ENCODE results near the gene SNX30. TPM values are rescaled to one million over a fixed set of nuclear protein-coding genes. Genes with fewer than 3 reads are reported as not detected.
A peak's percentile ranks its signal among the peaks of the same experiment; 100 is the strongest.

Gene SNX30
- total RNA-seq, 1 experiment from 2014 or later, result 12.7 TPM

DNA sequence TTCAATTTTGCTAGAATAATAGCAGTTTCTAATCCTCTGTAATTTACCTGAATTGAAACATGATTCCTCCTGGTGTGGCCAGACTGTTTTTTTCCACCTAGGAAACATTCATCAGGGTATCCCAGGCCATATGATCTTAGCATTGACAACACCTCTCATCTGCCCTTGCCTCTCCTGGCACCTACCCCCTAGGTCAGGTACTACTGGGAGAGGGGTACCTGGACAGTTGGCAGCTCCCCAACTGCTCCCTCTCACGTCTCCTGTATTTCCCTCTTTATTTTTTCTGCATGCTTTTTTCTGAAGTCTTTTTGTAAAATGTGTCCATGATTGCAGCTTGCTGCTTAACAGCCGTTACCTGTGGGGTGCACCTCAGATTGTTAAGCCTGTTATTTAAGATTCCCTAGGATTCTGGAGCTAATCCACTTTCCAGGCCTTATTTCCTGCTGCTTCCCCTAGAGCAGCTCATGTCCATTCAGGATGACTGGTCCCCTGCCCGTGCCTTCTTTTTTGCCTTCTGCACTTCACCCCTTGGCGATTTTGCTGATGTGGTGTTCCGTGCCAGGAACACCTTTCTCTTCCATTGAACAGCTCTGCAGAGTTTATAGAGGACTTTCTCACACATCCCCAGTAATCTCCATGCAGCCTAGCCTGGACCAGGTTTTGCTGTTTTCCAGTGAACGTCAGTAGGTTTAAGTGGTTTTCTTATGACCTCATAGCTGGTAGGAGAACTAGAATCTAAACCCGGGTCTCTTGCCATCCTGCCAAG is 33.6 kb downstream of the SNX30 start:
- no peak for ATAC-seq
- CTCF ChIA-PET, result interaction anchor here (1.8 kb wide), 1 partner anchor 36 kb away, joined by 3 read pairs; no protein-coding TSS in a partner anchor
- RAD21 ChIA-PET (ENCODE audit: low non-redundant PET in 1 of 2, low total read pairs in 2 of 2, uncharacterized antibody in 2 of 2, unreplicated experiment in 2 of 2), result no interaction called here

DNA sequence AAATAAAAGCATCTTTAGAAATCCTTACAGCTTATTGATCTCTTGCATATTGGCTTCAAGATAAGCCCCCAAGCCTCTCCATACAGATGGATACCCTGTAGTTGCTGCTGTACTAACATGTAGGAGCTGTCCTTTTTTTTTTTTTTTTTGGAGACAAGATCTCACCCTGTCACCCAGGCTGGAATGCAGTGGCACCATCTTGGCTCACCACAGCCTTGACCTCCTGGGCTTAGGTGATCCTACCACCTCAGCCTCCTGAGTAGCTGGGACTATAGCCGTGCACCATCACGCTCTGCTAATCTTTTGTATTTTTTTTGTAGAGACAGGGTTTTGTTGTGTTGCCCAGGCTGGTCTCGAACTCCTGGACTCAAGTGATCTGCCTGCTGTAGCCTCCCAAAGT is 35.4 kb downstream of the SNX30 start:
- Histone ChIP-seq H3K36me3 (ENCODE audit: control insufficient read depth in 1 of 2, insufficient read depth in 2 of 2, low read length in 2 of 2) (no peaks in the 10 kb centered on the region), H3K4me3 (replicated peaks in 1 of 2; ENCODE audit: low read depth in 1 of 2, low read length in 2 of 2) (no peak overlapping the region), H3K27ac (ENCODE audit: low read depth, low read length) (no peak overlapping the region), H3K79me2 (ENCODE audit: insufficient read depth, low read length) (peaks cover 10% of the 10 kb centered on the region), H3K9ac (ENCODE audit: low read length) (no peak overlapping the region), H3K9me3 (ENCODE audit: control insufficient read depth in 1 of 2, insufficient read depth in 1 of 2, low read depth in 1 of 2, low read length in 2 of 2) (no peaks in the 10 kb centered on the region), H3K27me3 (ENCODE audit: insufficient read depth, low read length) (no peaks in the 10 kb centered on the region), H3K9me2 (ENCODE audit: insufficient read depth) (no peaks in the 10 kb centered on the region), H2AFZ (ENCODE audit: low read depth, low read length, poor library complexity, severe bottlenecking) (no peak overlapping the region), H3K4me2 (ENCODE audit: low read length) (no peak overlapping the region), H3K4me1 (ENCODE audit: control insufficient read depth in 1 of 2, insufficient read depth in 2 of 2, low read length in 2 of 2) (peaks cover 3 to 25% of the 10 kb centered on the region in 2 experiments; a peak in 2 of 4 replicates), H4K20me1 (ENCODE audit: insufficient read depth) (no peaks in the 10 kb centered on the region)
- BruUV-seq (replicated peaks), result no TSS peak
- intact Hi-C loops (cut with micrococcal nuclease), result no loop called here
- no peak for ATAC-seq
- TF ChIP-seq, protein P1, sequence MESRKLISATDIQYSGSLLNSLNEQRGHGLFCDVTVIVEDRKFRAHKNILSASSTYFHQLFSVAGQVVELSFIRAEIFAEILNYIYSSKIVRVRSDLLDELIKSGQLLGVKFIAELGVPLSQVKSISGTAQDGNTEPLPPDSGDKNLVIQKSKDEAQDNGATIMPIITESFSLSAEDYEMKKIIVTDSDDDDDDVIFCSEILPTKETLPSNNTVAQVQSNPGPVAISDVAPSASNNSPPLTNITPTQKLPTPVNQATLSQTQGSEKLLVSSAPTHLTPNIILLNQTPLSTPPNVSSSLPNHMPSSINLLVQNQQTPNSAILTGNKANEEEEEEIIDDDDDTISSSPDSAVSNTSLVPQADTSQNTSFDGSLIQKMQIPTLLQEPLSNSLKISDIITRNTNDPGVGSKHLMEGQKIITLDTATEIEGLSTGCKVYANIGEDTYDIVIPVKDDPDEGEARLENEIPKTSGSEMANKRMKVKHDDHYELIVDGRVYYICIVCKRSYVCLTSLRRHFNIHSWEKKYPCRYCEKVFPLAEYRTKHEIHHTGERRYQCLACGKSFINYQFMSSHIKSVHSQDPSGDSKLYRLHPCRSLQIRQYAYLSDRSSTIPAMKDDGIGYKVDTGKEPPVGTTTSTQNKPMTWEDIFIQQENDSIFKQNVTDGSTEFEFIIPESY (IDR thresholded peaks at IDR 0.05; ENCODE audit: extremely low read depth, insufficient replicate concordance, low read length), result no peak
- no peak for TF ChIP-seq FOSL1 (IDR thresholded peaks at IDR 0.05; ENCODE audit: low read depth)
- TF ChIP-seq, protein P2, sequence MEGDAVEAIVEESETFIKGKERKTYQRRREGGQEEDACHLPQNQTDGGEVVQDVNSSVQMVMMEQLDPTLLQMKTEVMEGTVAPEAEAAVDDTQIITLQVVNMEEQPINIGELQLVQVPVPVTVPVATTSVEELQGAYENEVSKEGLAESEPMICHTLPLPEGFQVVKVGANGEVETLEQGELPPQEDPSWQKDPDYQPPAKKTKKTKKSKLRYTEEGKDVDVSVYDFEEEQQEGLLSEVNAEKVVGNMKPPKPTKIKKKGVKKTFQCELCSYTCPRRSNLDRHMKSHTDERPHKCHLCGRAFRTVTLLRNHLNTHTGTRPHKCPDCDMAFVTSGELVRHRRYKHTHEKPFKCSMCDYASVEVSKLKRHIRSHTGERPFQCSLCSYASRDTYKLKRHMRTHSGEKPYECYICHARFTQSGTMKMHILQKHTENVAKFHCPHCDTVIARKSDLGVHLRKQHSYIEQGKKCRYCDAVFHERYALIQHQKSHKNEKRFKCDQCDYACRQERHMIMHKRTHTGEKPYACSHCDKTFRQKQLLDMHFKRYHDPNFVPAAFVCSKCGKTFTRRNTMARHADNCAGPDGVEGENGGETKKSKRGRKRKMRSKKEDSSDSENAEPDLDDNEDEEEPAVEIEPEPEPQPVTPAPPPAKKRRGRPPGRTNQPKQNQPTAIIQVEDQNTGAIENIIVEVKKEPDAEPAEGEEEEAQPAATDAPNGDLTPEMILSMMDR (IDR thresholded peaks at IDR 0.05 in 2 of 3, conservative IDR thresholded peaks at IDR 0.05 in 1 of 3; ENCODE audit: borderline replicate concordance in 1 of 3, insufficient read depth in 1 of 3, low read depth in 2 of 3, low read length in 2 of 3), result no peak
- TF ChIP-seq SIN3A (IDR thresholded peaks at IDR 0.05; ENCODE audit: low read depth), result no peak
- TF ChIP-seq ZFX (IDR thresholded peaks at IDR 0.05), result no peak
- no peak for TF ChIP-seq ZNF274 (IDR thresholded peaks at IDR 0.05; ENCODE audit: low read depth, low read length)
- TF ChIP-seq CEBPB (IDR thresholded peaks at IDR 0.05; ENCODE audit: low read depth), result no peak
- no peak for TF ChIP-seq POLR2A (IDR thresholded peaks at IDR 0.05; ENCODE audit: borderline replicate concordance, extremely low read depth, insufficient read depth, insufficient read length)
- CTCF ChIA-PET, result no interaction called here
- RAD21 ChIA-PET (ENCODE audit: low non-redundant PET in 1 of 2, low total read pairs in 2 of 2, uncharacterized antibody in 2 of 2, unreplicated experiment in 2 of 2), result no interaction called here
- POLR2A ChIA-PET, result no interaction called here
- no peak for DNase-seq (ENCODE audit: low read depth, low spot score)

More for the DNA sequence above, 33.6 kb downstream of the SNX30 start:
- BruUV-seq (replicated peaks), result no TSS peak
- no peaks in the 10 kb centered on the region for H3K27me3 ChIP-seq (ENCODE audit: insufficient read depth, low read length)
- H3K36me3 ChIP-seq (ENCODE audit: control insufficient read depth in 1 of 2, insufficient read depth in 2 of 2, low read length in 2 of 2), result no peaks in the 10 kb centered on the region
- no peak for DNase-seq (ENCODE audit: low read depth, low spot score)
- TF ChIP-seq ZNF274 (IDR thresholded peaks at IDR 0.05; ENCODE audit: low read depth, low read length) (no peak), SP1 (IDR thresholded peaks at IDR 0.05; ENCODE audit: low read depth) (peak; percentile 36; the same call in 1 of the 2 replicates)
- no peaks in the 10 kb centered on the region for H3K9me3 ChIP-seq (ENCODE audit: control insufficient read depth in 1 of 2, insufficient read depth in 1 of 2, low read depth in 1 of 2, low read length in 2 of 2)
- H3K27ac ChIP-seq (ENCODE audit: low read depth, low read length), result no peak overlapping the region
- H2AFZ ChIP-seq (ENCODE audit: low read depth, low read length, poor library complexity, severe bottlenecking), result no peak overlapping the region
- H4K20me1 ChIP-seq (ENCODE audit: insufficient read depth), result no peaks in the 10 kb centered on the region
- intact Hi-C loops (cut with micrococcal nuclease), result no loop called here
- no peak overlapping the region for H3K9ac ChIP-seq (ENCODE audit: low read length)
- H3K4me3 ChIP-seq (replicated peaks in 1 of 2; ENCODE audit: low read depth in 1 of 2, low read length in 2 of 2), result no peak overlapping the region
- no peak overlapping the region for H3K4me2 ChIP-seq (ENCODE audit: low read length)
- peaks cover 3 to 25% of the 10 kb centered on the region in 2 experiments; a peak in 2 of 4 replicates for H3K4me1 ChIP-seq (ENCODE audit: control insufficient read depth in 1 of 2, insufficient read depth in 2 of 2, low read length in 2 of 2)
- H3K9me2 ChIP-seq (ENCODE audit: insufficient read depth), result no peaks in the 10 kb centered on the region
- POLR2A ChIA-PET, result no interaction called here
- peaks cover 10% of the 10 kb centered on the region for H3K79me2 ChIP-seq (ENCODE audit: insufficient read depth, low read length)
